ENCODE results near the gene TMC1.
"Not testable (repeated sequence)": the region's sequence is repeated elsewhere in the genome, so short reads cannot be mapped to it uniquely, and the experiment has no call there.

Gene TMC1

GRCh38 chr9:72818385-72818784 is 297.0 kb downstream of the TMC1 start:
- no peak for DNase-seq (ENCODE audit: low read depth in 2 of 2)

GRCh38 chr9:72823971-72824370 is 302.6 kb downstream of the TMC1 start:
- no peak for DNase-seq (ENCODE audit: low read depth in 2 of 2)

- no peak for DNase-seq (ENCODE audit: low read depth in 2 of 2)
Observed at GRCh38 chr9:72826996-72827949, 305.9 kb downstream of the TMC1 start.

- DNase-seq (ENCODE audit: low read depth in 2 of 2), result no peak
Observed at GRCh38 chr9:72827950-72828731, 306.7 kb downstream of the TMC1 start.

GRCh38 chr9:72834994-72835393 is 313.6 kb downstream of the TMC1 start:
- DNase-seq (ENCODE audit: low read depth in 2 of 2), result no peak

- no peak for DNase-seq (ENCODE audit: low read depth in 2 of 2)
Observed at GRCh38 chr9:72836790-72837189, 315.4 kb downstream of the TMC1 start.

- DNase-seq (ENCODE audit: low read depth in 2 of 2), result no peak
Observed at GRCh38 chr9:72839085-72839484, 317.7 kb downstream of the TMC1 start.

- no peak for DNase-seq (ENCODE audit: low read depth in 2 of 2)
Observed at GRCh38 chr9:72843520-72844439, 322.4 kb downstream of the TMC1 start.

- DNase-seq (ENCODE audit: low read depth in 2 of 2), result no peak
Observed at GRCh38 chr9:72844440-72844768, 323.0 kb downstream of the TMC1 start.

- DNase-seq (ENCODE audit: low read depth in 2 of 2), result not testable (repeated sequence)
Observed at GRCh38 chr9:72845052-72845451, 323.6 kb downstream of the TMC1 start.

- not testable (repeated sequence) for DNase-seq (ENCODE audit: low read depth in 2 of 2)
Observed at GRCh38 chr9:72850209-72850608, 328.8 kb downstream of the TMC1 start.

- no peak for DNase-seq (ENCODE audit: low read depth in 2 of 2)
Observed at GRCh38 chr9:72855321-72855720, 333.9 kb downstream of the TMC1 start.

- no peak for DNase-seq (ENCODE audit: low read depth in 2 of 2)
Observed at GRCh38 chr9:72855890-72856523, 334.6 kb downstream of the TMC1 start.

- DNase-seq (ENCODE audit: low read depth in 2 of 2), result no peak
Observed at GRCh38 chr9:72856972-72857623, 335.7 kb downstream of the TMC1 start.

GRCh38 chr9:72857624-72857996 is 336.2 kb downstream of the TMC1 start:
- no peak for DNase-seq (ENCODE audit: low read depth in 2 of 2)

- DNase-seq (ENCODE audit: low read depth in 2 of 2), result no peak
Observed at GRCh38 chr9:72858089-72858912, 336.9 kb downstream of the TMC1 start.

- not testable (repeated sequence) for DNase-seq (ENCODE audit: low read depth in 2 of 2)
Observed at GRCh38 chr9:72862788-72863187, 341.4 kb downstream of the TMC1 start.

- no peak for DNase-seq (ENCODE audit: low read depth in 2 of 2)
Observed at GRCh38 chr9:72863456-72864094, 342.2 kb downstream of the TMC1 start.

- no peak for DNase-seq (ENCODE audit: low read depth in 2 of 2)
Observed at GRCh38 chr9:72864327-72864726, 342.9 kb downstream of the TMC1 start.
